KMS-11 (cell line): ENCODE data around the gene NFAT5.

ENCODE experiments used
- H2AFZ ChIP-seq: fragments of 200-600 bp; sonication (generic); 2 replicates; pipeline ENCODE4 v1.6.1; 2016; ENCODE audit warnings: antibody characterized with exemption, mixed run types, low read depth
- H3K27ac ChIP-seq: fragments of 200-600 bp; sonication (generic); 2 replicates; pipeline ENCODE4 v1.6.1; 2016; ENCODE audit warnings: mild to moderate bottlenecking, mixed run types
- H3K27me3 ChIP-seq: fragments of 200-600 bp; sonication (generic); 2 replicates; pipeline ENCODE4 v1.6.1; 2017; ENCODE audit warnings: mild to moderate bottlenecking, low read depth, mixed run types, moderate library complexity; ENCODE audit not compliant: insufficient read depth
- H3K36me3 ChIP-seq: fragments of 200-600 bp; sonication (generic); 2 replicates; pipeline ENCODE4 v1.6.1; 2017; ENCODE audit warnings: mild to moderate bottlenecking, mixed run types; ENCODE audit not compliant: insufficient read depth
- H3K4me1 ChIP-seq: fragments of 200-600 bp; sonication (generic); 2 replicates; pipeline ENCODE4 v1.6.1; 2016; ENCODE audit warnings: mild to moderate bottlenecking, low read depth, mixed run types; ENCODE audit not compliant: poor library complexity, severe bottlenecking
- H3K4me2 ChIP-seq: fragments of 200-600 bp; sonication (generic); 2 replicates; pipeline ENCODE4 v1.7.0; 2016; ENCODE audit warnings: mild to moderate bottlenecking, mixed run types
- H3K4me3 ChIP-seq: fragments of 200-600 bp; sonication (generic); IDR thresholded peaks from 2 replicates; pipeline ENCODE4 v1.6.1; 2017; ENCODE audit warnings: low read depth, low read length, mixed read lengths; ENCODE audit not compliant: insufficient read depth
- H3K79me2 ChIP-seq: fragments of 200-600 bp; sonication (generic); 2 replicates; pipeline ENCODE4 v1.6.1; 2016; ENCODE audit warnings: low read depth, mixed run types; ENCODE audit not compliant: insufficient read depth
- H3K9ac ChIP-seq: fragments of 200-600 bp; sonication (generic); 2 replicates; pipeline ENCODE4 v1.6.1; 2016; ENCODE audit warnings: mild to moderate bottlenecking, mixed run types
- H4K20me1 ChIP-seq: fragments of 200-600 bp; sonication (generic); 2 replicates; pipeline ENCODE4 v1.6.1; 2016; ENCODE audit warnings: mild to moderate bottlenecking, mixed run types; ENCODE audit not compliant: insufficient read depth
- TF ChIP-seq, protein P1 (sequence below): fragments of 200-600 bp; sonication (generic); conservative IDR thresholded peaks from 2 replicates; pipeline ENCODE4 v1.6.1; 2017; ENCODE audit warnings: low read depth, mild to moderate bottlenecking, antibody characterized with exemption, low read length, moderate library complexity, mixed read lengths

NFAT5 gene

DNA sequence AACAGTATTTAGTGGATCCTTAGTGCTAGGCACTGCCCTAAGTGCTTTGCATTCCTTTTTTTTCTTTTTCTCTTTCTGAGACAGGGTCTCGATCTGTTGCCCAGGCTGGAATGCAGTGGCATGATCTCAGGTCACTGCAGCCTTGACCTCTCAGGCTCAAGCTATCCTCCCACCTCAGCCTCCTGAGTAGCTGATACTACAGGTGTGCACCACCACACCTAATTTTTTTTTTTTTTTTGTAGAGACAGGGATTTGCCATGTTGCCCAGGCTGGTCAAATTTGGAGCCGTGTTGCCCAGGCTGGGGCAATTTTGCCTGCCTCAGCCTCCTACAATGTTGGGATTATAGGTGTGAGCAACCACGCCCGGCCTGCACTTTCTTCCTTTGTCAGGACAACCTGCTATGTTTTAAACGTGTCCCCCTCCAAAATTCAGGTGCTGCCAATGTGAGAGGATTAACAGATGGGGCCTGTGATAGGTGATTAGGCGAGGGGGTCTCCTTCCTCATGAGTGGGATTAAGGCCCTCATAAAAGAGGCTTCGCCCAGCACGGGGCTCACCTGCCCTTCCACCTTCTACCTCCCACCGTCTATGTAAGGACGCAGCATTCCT is 155.2 kb downstream of the NFAT5 start:
- peaks cover 22% of the 10 kb centered on the region; the same call in 1 of the 2 replicates for H3K79me2 ChIP-seq
- TF ChIP-seq, protein P1, sequence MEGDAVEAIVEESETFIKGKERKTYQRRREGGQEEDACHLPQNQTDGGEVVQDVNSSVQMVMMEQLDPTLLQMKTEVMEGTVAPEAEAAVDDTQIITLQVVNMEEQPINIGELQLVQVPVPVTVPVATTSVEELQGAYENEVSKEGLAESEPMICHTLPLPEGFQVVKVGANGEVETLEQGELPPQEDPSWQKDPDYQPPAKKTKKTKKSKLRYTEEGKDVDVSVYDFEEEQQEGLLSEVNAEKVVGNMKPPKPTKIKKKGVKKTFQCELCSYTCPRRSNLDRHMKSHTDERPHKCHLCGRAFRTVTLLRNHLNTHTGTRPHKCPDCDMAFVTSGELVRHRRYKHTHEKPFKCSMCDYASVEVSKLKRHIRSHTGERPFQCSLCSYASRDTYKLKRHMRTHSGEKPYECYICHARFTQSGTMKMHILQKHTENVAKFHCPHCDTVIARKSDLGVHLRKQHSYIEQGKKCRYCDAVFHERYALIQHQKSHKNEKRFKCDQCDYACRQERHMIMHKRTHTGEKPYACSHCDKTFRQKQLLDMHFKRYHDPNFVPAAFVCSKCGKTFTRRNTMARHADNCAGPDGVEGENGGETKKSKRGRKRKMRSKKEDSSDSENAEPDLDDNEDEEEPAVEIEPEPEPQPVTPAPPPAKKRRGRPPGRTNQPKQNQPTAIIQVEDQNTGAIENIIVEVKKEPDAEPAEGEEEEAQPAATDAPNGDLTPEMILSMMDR = no peak
- H2AFZ ChIP-seq = no peak overlapping the region
- H3K27me3 ChIP-seq = no peaks in the 10 kb centered on the region
- no peak overlapping the region for H3K9ac ChIP-seq
- no peaks in the 10 kb centered on the region for H3K36me3 ChIP-seq
- H3K4me1 ChIP-seq = peaks cover 50% of the 10 kb centered on the region
- H3K27ac ChIP-seq = no peak overlapping the region
- H3K4me2 ChIP-seq = no peak overlapping the region
- H4K20me1 ChIP-seq = no peaks in the 10 kb centered on the region
- no peak overlapping the region for H3K4me3 ChIP-seq

DNA sequence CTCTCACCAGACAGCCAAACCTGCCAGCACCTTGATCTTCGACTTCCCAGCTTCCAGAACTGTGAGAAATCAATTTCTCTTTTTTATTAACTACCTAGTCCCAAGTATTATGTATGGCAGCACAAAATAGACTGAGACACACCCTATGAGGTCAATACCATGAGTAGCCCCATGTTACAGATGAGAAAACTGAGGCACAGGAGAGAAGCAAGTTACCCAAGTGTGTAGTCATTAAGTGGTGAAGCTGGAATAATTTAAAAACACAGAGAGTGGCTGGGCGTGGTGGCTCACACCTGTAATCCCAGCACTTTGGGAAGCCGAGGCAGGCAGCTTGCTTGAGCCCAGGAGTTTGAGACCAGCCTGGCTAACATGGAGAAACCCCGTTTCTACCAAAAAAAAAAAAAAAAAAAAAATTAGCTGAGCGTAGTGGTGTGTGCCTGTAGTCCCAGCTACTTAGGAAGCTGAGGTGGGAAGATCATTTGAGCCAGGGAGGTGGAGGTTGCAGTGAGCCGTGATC is 155.7 kb downstream of the NFAT5 start:
- Histone ChIP-seq H2AFZ (no peak overlapping the region), H3K9ac (no peak overlapping the region), H3K36me3 (no peaks in the 10 kb centered on the region), H3K4me2 (no peak overlapping the region), H4K20me1 (no peaks in the 10 kb centered on the region), H3K4me3 (no peak overlapping the region), H3K4me1 (peaks cover 51% of the 10 kb centered on the region), H3K27ac (no peak overlapping the region), H3K79me2 (peaks cover 23% of the 10 kb centered on the region; the same call in 1 of the 2 replicates), H3K27me3 (no peaks in the 10 kb centered on the region)
- TF ChIP-seq, protein P1 = no peak

DNA sequence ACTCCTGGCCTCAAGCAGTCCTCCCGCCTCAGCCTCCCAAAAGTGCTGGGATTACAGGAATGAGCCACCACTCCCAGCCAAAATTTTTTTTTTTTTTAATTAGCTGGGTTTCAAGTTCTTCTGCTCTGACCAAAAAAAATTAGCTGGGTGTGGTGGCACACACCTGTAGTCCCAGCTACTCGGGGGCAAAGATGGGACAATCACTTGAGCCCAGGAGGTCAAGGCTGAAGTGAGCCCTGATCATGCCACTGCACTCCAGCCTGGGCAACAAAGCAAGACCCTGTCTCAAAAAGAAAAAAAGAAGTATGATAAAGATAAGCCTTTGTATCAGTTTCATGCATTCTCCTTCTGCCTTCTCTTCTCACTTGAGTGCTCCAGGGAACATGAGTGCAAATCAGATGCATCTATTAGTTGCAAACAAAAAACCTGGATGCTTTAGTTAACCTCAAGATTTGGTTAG is 158.7 kb downstream of the NFAT5 start:
- Histone ChIP-seq H3K9ac (no peak overlapping the region), H3K79me2 (peaks cover 31% of the 10 kb centered on the region; the same call in 1 of the 2 replicates), H2AFZ (no peak overlapping the region), H3K4me1 (peaks cover 58% of the 10 kb centered on the region), H3K27me3 (no peaks in the 10 kb centered on the region), H3K27ac (peak overlapping the region; percentile 8; the same call in 1 of the 2 replicates), H3K4me2 (no peak overlapping the region; the same call in 1 of the 2 replicates), H4K20me1 (no peaks in the 10 kb centered on the region), H3K36me3 (no peaks in the 10 kb centered on the region), H3K4me3 (no peak overlapping the region)
- TF ChIP-seq, protein P1 = no peak

DNA sequence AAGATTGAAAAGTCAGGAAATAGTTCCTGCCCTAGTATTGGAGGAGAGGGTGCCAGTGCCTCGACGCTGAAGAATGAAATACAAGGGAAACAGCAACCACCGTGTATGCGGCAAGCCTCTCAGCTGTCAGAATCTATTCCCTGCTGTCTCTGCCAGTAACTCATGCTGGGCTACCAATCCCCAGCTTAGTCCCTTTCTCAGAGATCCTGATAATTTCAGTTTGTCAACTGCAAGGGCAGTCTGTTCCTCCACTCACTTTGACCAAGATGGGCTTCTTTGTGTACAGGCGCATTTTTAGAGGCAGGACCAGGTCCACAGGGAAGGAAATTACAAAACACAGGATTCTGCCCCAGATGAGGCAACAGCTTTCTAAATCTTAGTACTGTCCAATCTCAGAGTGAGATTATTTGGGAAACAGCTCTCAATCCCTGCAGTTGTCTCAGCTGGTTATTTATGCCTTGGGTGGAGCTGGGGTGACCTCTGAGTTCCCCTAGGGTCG is 159.3 kb downstream of the NFAT5 start:
- Histone ChIP-seq H3K4me3 (no peak overlapping the region), H3K9ac (no peak overlapping the region), H3K27ac (peak overlapping the region; percentile 96; the same call in 1 of the 2 replicates), H3K4me1 (peaks cover 58% of the 10 kb centered on the region), H3K36me3 (no peaks in the 10 kb centered on the region), H2AFZ (no peak overlapping the region), H3K79me2 (peaks cover 31% of the 10 kb centered on the region; the same call in 1 of the 2 replicates), H4K20me1 (no peaks in the 10 kb centered on the region), H3K27me3 (no peaks in the 10 kb centered on the region), H3K4me2 (peak overlapping the region; percentile 96; the same call in 1 of the 2 replicates)
- TF ChIP-seq, protein P1 = no peak
